Endothelial cell of umbilical vein (primary cell): Measurements from ENCODE around the gene ZSCAN5B. TPM values are rescaled to one million over a fixed set of nuclear protein-coding genes. Genes with fewer than 3 reads are reported as not detected.

Source experiments
- BruUV-seq: library from RNA; stranded (reverse); fragments of 400-500 nt; replicated peaks from 2 replicates; lab custom pipeline; 2021; lab: Mats Ljungman, UMichigan
- CTCF ChIA-PET: fragments of 300-600, 350-600 bp; sonication (Branson Sonifier 250); formaldehyde crosslinking; loops from one replicate; lab custom pipeline; 2021; ENCODE audit warnings: antibody characterized with exemption, inconsistent platforms; lab: Charles Lee
- POLR2A ChIA-PET: fragments of 300-600, 350-600 bp; sonication (Branson Sonifier 250); formaldehyde crosslinking; loops from one replicate; lab custom pipeline; 2021; ENCODE audit warnings: antibody characterized with exemption, inconsistent platforms; lab: Charles Lee
- DNase-seq: peaks from one replicate; pipeline ENCODE4 v3.0.0-alpha.2; 2011; ENCODE audit warnings: low read depth, low spot score
- FAIRE-seq: peaks from 2 replicates; lab custom pipeline; 2011; peaks lifted over from hg19 to GRCh38; lab: Jason Lieb, UNC
- H2AFZ ChIP-seq: 2 replicates; pipeline ENCODE4 v1.6.0; 2012; ENCODE audit warnings: low read depth, low read length, control low read depth, inconsistent platforms
- H3K27ac ChIP-seq: 2 replicates; pipeline ENCODE4 v1.5.1; 2011; ENCODE audit warnings: low read depth, mild to moderate bottlenecking, control low read depth, low read length, moderate library complexity; ENCODE audit not compliant: insufficient read depth
- H3K27me3 ChIP-seq, 2 experiments: 2 replicates each; pipeline versions ENCODE4 v1.6.0 to v1.6.1; 2011; ENCODE audit warnings: low read length in 2 of 2, mixed read lengths in 1 of 2; ENCODE audit not compliant: control insufficient read depth in 2 of 2, insufficient read depth in 2 of 2
- H3K36me3 ChIP-seq, 2 experiments: 2 replicates in 1 of 2; 3 replicates in 1 of 2; pipeline ENCODE4 v1.5.1; 2011; ENCODE audit warnings: low read length in 2 of 2, mild to moderate bottlenecking in 1 of 2, moderate library complexity in 1 of 2; ENCODE audit not compliant: control insufficient read depth in 2 of 2, insufficient read depth in 2 of 2; ENCODE audit errors: extremely low read depth in 1 of 2
- H3K4me1 ChIP-seq: 3 replicates; pipeline ENCODE4 v1.5.1; 2011; ENCODE audit warnings: mild to moderate bottlenecking, low read length; ENCODE audit not compliant: control insufficient read depth, insufficient read depth; ENCODE audit errors: extremely low read depth
- H3K4me2 ChIP-seq: 2 replicates; pipeline ENCODE4 v1.6.1; 2011; ENCODE audit warnings: low read length, control low read depth, mixed read lengths; ENCODE audit not compliant: insufficient read depth
- H3K4me3 ChIP-seq, 3 experiments: fragments of 200-600 bp in 1 of 3; sonication (generic), shearing (Covaris generic) in 1 of 3; replicated peaks in 1 of 3; 2 replicates each; pipeline ENCODE4 v1.5.1; 2011 to 2016; ENCODE audit warnings: control low read depth in 3 of 3, low read length in 3 of 3, mild to moderate bottlenecking in 2 of 3, inconsistent platforms in 1 of 3, low read depth in 1 of 3, moderate library complexity in 1 of 3; ENCODE audit not compliant: insufficient read depth in 1 of 3
- H3K79me2 ChIP-seq: 2 replicates; pipeline ENCODE4 v1.6.0; 2012; ENCODE audit warnings: low read length, inconsistent platforms; ENCODE audit not compliant: control insufficient read depth, insufficient read depth
- H3K9ac ChIP-seq: replicated peaks from 2 replicates; pipeline ENCODE3; 2011; ENCODE audit warnings: low read length, control low read depth; ENCODE audit not compliant: insufficient read depth; ENCODE audit errors: extremely low read depth
- H3K9me1 ChIP-seq: replicated peaks from 3 replicates; pipeline ENCODE4 v1.6.0; 2011; ENCODE audit warnings: mild to moderate bottlenecking, low read length; ENCODE audit not compliant: control insufficient read depth, insufficient read depth; ENCODE audit errors: extremely low read depth
- H3K9me3 ChIP-seq: replicated peaks from 2 replicates; pipeline ENCODE4 v1.5.1; 2012; ENCODE audit warnings: low read length, inconsistent platforms; ENCODE audit not compliant: control insufficient read depth, insufficient read depth
- H4K20me1 ChIP-seq: replicated peaks from 2 replicates; pipeline ENCODE3; 2011; ENCODE audit warnings: mild to moderate bottlenecking, low read length; ENCODE audit not compliant: control insufficient read depth, insufficient read depth; ENCODE audit errors: extremely low read depth
- CTCF ChIP-seq, 2 donors: IDR thresholded peaks; 1 replicate in 1 of 2; 2 replicates in 1 of 2; pipeline ENCODE4 v1.5.1; 2011; ENCODE audit warnings: low read length in 2 of 2, mild to moderate bottlenecking in 2 of 2, moderate library complexity in 2 of 2, control low read depth in 1 of 2, inconsistent platforms in 1 of 2, low read depth in 1 of 2; ENCODE audit not compliant: insufficient read depth in 1 of 2; ENCODE audit errors: extremely low read depth in 1 of 2
- EZH2 ChIP-seq: IDR thresholded peaks from 2 replicates; pipeline ENCODE4 v1.6.1; 2012; ENCODE audit warnings: borderline replicate concordance, low read depth, mild to moderate bottlenecking, moderate library complexity, low read length, inconsistent platforms; ENCODE audit not compliant: severe bottlenecking
- FOS ChIP-seq: IDR thresholded peaks from 2 replicates; pipeline ENCODE4 v1.6.1; 2011; ENCODE audit warnings: mild to moderate bottlenecking, low read length, moderate library complexity, borderline replicate concordance; ENCODE audit not compliant: insufficient read depth
- GATA2 ChIP-seq: IDR thresholded peaks from 2 replicates; pipeline ENCODE4 v1.7.0; 2011; ENCODE audit warnings: low read depth, mild to moderate bottlenecking, moderate library complexity, mixed read lengths, low read length; ENCODE audit not compliant: insufficient read length, insufficient read depth
- JUN ChIP-seq: IDR thresholded peaks from 2 replicates; pipeline ENCODE4 v1.6.1; 2011; ENCODE audit warnings: borderline replicate concordance, low read depth; ENCODE audit not compliant: insufficient read length, insufficient read depth
- MYC ChIP-seq: IDR thresholded peaks from one replicate; pipeline ENCODE4 v1.6.1; 2011; ENCODE audit warnings: mild to moderate bottlenecking, low read depth, low read length
- POLR2A ChIP-seq: IDR thresholded peaks from 2 replicates; pipeline ENCODE4 v1.6.1; 2012; ENCODE audit warnings: low read depth, mild to moderate bottlenecking, control low read depth, low read length
- POLR2AphosphoS5 ChIP-seq: IDR thresholded peaks from 2 replicates; pipeline ENCODE4 v1.6.1; 2012; ENCODE audit warnings: low read depth, mild to moderate bottlenecking, control low read depth, low read length, moderate library complexity; ENCODE audit not compliant: insufficient read depth
- dilution Hi-C: fragments of 300-500 bp; cut with MboI; formaldehyde crosslinking; loops from one replicate; pipeline ENCODE4 v1.15.0; 2019; ENCODE audit warnings: low sequenced_read_pairs; ENCODE audit not compliant: extremely low pct_ligation_motif_present
- intact Hi-C: fragments of 100-400 bp; cut with micrococcal nuclease; formaldehyde crosslinking; loops from one replicate; pipeline ENCODE4 v1.10.0; 2022
- polyA plus RNA-seq, 4 experiments: library from polyadenylated mRNA; depleted of rRNA in 3 of 4; stranded (reverse) in 3 of 4; unstranded in 1 of 4; fragments of >200 nt; gene quantifications; 2 replicates each; pipeline versions ENCODE4 v1.2.1 to v1.2.3, GENCODE V29; 2011 to 2012; ENCODE audit warnings: missing spikeins in 1 of 4
- total RNA-seq: library from RNA; stranded (reverse); gene quantifications from 2 replicates; pipeline ENCODE4 v1.2.3, GENCODE V29; 2021
- TF ChIP-seq, protein P1 (sequence below): IDR thresholded peaks from 2 replicates; pipeline ENCODE4 v1.6.1; 2011; ENCODE audit not compliant: insufficient read depth, insufficient read length

ZSCAN5B gene
- total and polyA plus RNA-seq, 2 donors (not counting 3 experiments of a cell fraction or from before 2014, with no cell fraction given), result 0.07 TPM; not detected in 1

- H4K20me1 ChIP-seq, result no peaks in the 10 kb centered on the region
- H3K27me3 ChIP-seq, result peaks cover 0 to 3% of the 10 kb centered on the region in 2 experiments
- no TSS peak for BruUV-seq
- H3K36me3 ChIP-seq, result no peaks in the 10 kb centered on the region
- dilution Hi-C loops, result no loop called here
- no peak for TF ChIP-seq GATA2
- TF ChIP-seq MYC, result no peak
- no peak for TF ChIP-seq POLR2AphosphoS5
- no peak for TF ChIP-seq CTCF (IDR thresholded peaks at IDR 0.05; ENCODE audit: extremely low read depth in 1 of 2, insufficient read depth in 1 of 2, low read depth in 1 of 2, low read length in 2 of 2)
- no peak for TF ChIP-seq EZH2
- TF ChIP-seq FOS, result no peak
- TF ChIP-seq, protein P1, sequence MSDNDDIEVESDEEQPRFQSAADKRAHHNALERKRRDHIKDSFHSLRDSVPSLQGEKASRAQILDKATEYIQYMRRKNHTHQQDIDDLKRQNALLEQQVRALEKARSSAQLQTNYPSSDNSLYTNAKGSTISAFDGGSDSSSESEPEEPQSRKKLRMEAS, result no peak
- TF ChIP-seq JUN, result no peak
- TF ChIP-seq POLR2A, result no peak
- H3K27ac ChIP-seq, result no peak overlapping the region
- H3K4me1 ChIP-seq, result peaks cover 4% of the 10 kb centered on the region
- no peaks in the 10 kb centered on the region for H3K9me1 ChIP-seq
- intact Hi-C loops, result no loop called here
- CTCF ChIA-PET, result interaction anchor here (1.1 to 1.2 kb wide), 2 partner anchors 44 to 116 kb away, joined by 3 to 8 read pairs; no protein-coding TSS in a partner anchor
- no peaks in the 10 kb centered on the region for H3K79me2 ChIP-seq
- H3K4me2 ChIP-seq, result peak overlapping the region; percentile 79
- H3K9ac ChIP-seq, result no peak overlapping the region
- DNase-seq (peak; percentile 29), FAIRE-seq (peak; percentile 28)
- no peaks in the 10 kb centered on the region for H3K9me3 ChIP-seq
- peak overlapping the region; percentile 15 to 34 (median 30) for H3K4me3 ChIP-seq
- H2AFZ ChIP-seq, result peak overlapping the region; percentile 88
- POLR2A ChIA-PET, result no interaction called here
Measured at GRCh38 chr19:56217039-56217949, 19.7 kb upstream of the ZSCAN5B start.
